ENCODE results near the gene NTHL1. TPM values are rescaled to one million over a fixed set of nuclear protein-coding genes. Genes with fewer than 3 reads are reported as not detected.
"Not testable (repeated sequence)": the region's sequence is repeated elsewhere in the genome, so short reads cannot be mapped to it uniquely, and the experiment has no call there.

The NTHL1 gene
- total RNA-seq, 2 donors from 2014 or later, result 7.7 to 13.4 TPM

DNA sequence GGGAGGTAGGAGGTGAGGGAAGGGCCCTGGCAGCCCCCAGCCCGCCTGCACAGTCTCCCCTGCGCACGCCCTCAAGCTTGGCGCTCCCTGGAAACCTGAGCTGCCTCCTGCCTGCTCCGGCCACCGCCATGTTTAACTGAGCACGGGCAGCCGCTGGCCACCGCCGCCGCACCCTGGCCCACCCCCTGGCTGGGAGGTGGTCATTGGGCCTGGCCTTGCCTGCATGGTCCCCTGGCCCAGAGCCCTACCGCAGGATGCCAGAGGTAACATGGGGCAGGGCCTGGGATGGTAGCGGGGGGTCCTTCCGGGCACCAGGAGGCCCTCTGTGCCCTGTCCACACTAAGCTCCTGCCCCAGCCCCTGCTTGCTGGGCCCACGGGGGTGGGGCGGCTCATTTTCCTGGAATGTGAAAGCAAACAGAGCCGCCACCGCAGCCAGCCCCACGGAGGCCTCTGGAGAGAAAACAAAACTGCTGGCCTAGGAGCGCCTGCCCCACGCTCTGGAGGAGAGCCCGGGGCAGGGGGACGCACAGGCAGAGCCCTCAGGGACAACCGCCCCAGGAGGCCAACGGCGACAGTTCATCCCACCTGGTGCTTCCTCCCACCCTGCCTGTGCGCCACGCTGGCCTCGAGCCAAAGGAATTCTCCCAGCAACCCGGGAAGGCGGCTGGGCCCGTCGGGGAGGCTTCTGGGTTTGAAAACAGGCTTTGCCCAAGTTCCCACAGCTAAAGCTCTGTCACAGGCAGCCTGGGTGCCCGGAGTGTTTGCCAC lies 12.0 kb downstream of the NTHL1 start:
- ATAC-seq (ENCODE audit: insufficient number of reproducible peaks, low FRiP score, low read depth) (peak; percentile 21), DNase-seq (ENCODE audit: low spot score) (peak; percentile 35)
- Histone ChIP-seq H3K4me3 (peak overlapping the region; percentile 42), H3K9me3 (no peaks in the 10 kb centered on the region), H3K4me1 (ENCODE audit: control insufficient read depth in 1 of 2, low read depth in 2 of 2) (peaks cover 31 to 61% of the 10 kb centered on the region in 2 donors), H3K36me3 (peaks cover 16% of the 10 kb centered on the region), H3K27ac (peak overlapping the region; percentile 94 to 95), H3K27me3 (replicated peaks; ENCODE audit: insufficient read depth) (no peaks in the 10 kb centered on the region)
- TF ChIP-seq, protein P1, sequence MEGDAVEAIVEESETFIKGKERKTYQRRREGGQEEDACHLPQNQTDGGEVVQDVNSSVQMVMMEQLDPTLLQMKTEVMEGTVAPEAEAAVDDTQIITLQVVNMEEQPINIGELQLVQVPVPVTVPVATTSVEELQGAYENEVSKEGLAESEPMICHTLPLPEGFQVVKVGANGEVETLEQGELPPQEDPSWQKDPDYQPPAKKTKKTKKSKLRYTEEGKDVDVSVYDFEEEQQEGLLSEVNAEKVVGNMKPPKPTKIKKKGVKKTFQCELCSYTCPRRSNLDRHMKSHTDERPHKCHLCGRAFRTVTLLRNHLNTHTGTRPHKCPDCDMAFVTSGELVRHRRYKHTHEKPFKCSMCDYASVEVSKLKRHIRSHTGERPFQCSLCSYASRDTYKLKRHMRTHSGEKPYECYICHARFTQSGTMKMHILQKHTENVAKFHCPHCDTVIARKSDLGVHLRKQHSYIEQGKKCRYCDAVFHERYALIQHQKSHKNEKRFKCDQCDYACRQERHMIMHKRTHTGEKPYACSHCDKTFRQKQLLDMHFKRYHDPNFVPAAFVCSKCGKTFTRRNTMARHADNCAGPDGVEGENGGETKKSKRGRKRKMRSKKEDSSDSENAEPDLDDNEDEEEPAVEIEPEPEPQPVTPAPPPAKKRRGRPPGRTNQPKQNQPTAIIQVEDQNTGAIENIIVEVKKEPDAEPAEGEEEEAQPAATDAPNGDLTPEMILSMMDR (IDR thresholded peaks at IDR 0.05), result no peak

DNA sequence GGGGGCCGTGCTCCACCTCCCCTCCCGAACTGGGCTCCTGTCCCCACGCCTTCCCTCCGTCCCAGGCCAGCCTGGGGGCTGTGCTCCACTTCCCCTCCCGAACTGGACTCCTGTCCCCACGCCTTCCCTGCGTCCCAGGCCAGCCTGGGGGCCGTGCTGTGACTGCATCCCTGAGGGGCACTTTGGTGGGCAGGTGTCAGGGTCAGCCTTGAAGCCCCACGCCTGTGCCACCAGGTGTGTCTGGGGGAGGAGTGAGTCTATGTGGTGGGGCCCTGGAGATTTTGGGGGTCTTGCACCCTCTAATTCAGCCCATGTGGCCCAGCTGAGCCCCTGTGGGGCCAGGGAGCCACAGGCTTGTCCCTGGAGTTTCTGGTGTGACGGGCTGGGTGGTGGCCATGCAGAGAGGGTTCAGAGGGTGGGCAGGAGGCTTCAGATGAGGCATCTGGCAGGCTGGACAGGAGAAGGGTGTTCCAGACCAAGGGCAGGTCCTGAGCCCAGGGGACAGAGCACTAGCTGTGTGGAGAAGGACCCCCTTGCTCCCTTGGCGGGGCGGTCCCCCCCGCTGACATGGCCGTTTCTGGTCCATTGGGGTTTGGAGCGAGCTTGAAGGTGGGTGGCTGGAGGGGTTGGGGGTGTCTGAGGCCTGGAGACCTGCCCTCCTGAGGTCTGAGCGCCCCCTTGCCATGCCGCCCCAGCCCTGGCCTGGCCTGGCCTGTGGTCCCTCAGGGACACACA lies 12.8 kb downstream of the NTHL1 start:
- Histone ChIP-seq H3K9me3 (no peaks in the 10 kb centered on the region), H3K27ac (peak overlapping the region; percentile 94 to 95), H3K4me1 (ENCODE audit: control insufficient read depth in 1 of 2, low read depth in 2 of 2) (peaks cover 31 to 60% of the 10 kb centered on the region in 2 donors), H3K36me3 (peaks cover 18% of the 10 kb centered on the region), H3K4me3 (peak overlapping the region; percentile 42), H3K27me3 (replicated peaks; ENCODE audit: insufficient read depth) (no peaks in the 10 kb centered on the region)
- DNase-seq (ENCODE audit: low spot score) (no peak), ATAC-seq (ENCODE audit: insufficient number of reproducible peaks, low FRiP score, low read depth) (no peak)
- TF ChIP-seq, protein P1 (IDR thresholded peaks at IDR 0.05), result no peak

DNA sequence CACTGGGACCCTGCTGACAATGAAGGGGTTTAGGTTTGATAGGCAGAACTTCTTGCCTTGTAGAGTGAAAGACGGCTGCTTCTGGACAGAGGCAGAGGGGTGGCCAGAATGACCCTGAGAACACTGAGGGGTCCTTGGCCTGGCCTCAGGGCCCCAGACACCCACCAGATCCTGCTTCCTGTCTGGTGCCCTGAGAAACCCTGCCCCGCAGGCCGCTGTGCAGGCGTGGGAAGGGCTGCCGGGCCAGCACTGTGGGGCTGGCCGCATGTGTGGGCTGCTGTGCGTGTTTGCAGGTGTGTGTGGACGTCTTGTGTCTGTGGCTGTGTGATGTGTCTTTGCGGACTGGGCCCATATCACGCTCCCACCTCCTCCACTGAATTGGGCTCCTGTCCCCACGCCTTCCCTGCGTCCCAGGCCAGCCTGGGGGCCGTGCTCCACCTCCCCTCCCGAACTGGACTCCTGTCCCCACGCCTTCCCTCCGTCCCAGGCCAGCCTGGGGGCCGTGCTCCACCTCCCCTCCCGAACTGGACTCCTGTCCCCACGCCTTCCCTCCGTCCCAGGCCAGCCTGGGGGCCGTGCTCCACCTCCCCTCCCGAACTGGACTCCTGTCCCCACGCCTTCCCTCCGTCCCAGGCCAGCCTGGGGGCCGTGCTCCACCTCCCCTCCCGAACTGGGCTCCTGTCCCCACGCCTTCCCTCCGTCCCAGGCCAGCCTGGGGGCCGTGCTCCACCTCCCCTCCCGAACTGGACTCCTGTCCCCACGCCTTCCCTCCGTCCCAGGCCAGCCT lies 13.5 kb downstream of the NTHL1 start:
- Histone ChIP-seq H3K27ac (peak overlapping the region; percentile 94 to 95), H3K4me1 (ENCODE audit: control insufficient read depth in 1 of 2, low read depth in 2 of 2) (peaks cover 28 to 54% of the 10 kb centered on the region in 2 donors), H3K36me3 (peaks cover 18% of the 10 kb centered on the region), H3K4me3 (peak overlapping the region; percentile 65)
- not testable (repeated sequence) for ATAC-seq (ENCODE audit: insufficient number of reproducible peaks, low FRiP score, low read depth); DNase-seq (ENCODE audit: low spot score); H3K9me3 ChIP-seq; H3K27me3 ChIP-seq (replicated peaks; ENCODE audit: insufficient read depth)

DNA sequence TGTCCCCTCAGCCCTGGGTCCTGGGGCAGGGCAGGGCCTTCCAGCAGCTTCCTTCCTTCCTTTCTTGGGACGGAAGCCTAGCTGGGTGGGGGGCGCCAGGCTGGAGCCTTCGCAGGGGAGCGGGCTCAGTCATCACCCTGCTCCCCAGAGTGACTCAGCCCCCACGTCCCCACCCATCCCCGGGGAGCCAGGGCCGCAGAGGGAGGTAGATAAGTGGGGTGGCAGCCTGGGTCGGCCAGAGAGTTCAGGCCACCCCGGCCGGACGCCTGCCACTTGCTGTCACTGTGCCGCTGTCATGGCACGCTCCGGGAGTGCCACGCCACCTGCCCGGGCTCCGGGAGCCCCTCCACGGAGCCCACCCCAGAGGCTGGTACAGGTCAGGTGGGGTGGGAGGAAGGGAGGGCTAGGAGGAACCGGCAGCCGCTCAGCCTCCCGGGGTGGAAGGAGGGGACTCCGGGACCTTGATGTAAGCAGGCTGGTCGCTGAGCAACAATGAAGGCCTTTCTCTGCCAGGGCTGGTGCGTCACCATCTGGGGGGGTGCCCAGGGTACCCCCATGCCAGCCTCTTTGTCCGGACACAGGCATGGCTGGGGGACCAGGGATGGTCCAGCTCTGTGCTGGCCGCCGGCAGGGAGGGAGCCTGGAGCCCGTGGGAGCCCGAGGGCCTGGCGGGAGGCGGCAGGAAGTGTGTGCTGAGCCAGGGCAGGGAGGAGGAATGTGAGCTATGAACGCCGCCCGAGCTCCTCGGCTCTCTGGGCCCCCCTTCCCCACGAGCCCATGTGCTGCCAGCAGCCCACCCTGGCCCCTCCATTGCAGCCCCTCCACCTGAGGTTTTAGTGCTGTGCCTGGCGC lies 14.4 kb downstream of the NTHL1 start:
- H3K4me3 ChIP-seq, result peak overlapping the region; percentile 65
- H3K9me3 ChIP-seq, result no peaks in the 10 kb centered on the region
- H3K27ac ChIP-seq, result peak overlapping the region; percentile 89 to 94
- TF ChIP-seq, protein P1 (IDR thresholded peaks at IDR 0.05), result no peak
- H3K4me1 ChIP-seq (ENCODE audit: control insufficient read depth in 1 of 2, low read depth in 2 of 2), result peaks cover 27 to 61% of the 10 kb centered on the region in 2 donors
- ATAC-seq (ENCODE audit: insufficient number of reproducible peaks, low FRiP score, low read depth) (peak; percentile 58), DNase-seq (ENCODE audit: low spot score) (peak; percentile 36)
- peaks cover 14% of the 10 kb centered on the region for H3K36me3 ChIP-seq
- H3K27me3 ChIP-seq (replicated peaks; ENCODE audit: insufficient read depth), result no peaks in the 10 kb centered on the region

Measured in thoracic aorta (tissue), 2 donors.